Activated T-cell treated with anti-CD3 and anti-CD28 coated beads, Interleukin-2, amount 50 U/mL, for 24 hours (primary cell): Measurements from ENCODE around the gene EBI3.
A peak's percentile ranks its signal among the peaks of the same experiment; 100 is the strongest.
"Not testable (repeated sequence)": the region's sequence is repeated elsewhere in the genome, so short reads cannot be mapped to it uniquely, and the experiment has no call there.

Experiments
- DNase-seq: peaks from one replicate; pipeline ENCODE4 v3.0.0-alpha.2; 2020
- H3K27ac Mint-ChIP-seq: 2 replicates; pipeline ENCODE4 v1.8.0; 2020; ENCODE audit warnings: mild to moderate bottlenecking, mixed read lengths
- H3K27me3 Mint-ChIP-seq: 2 replicates; pipeline ENCODE4 v1.8.0; 2020; ENCODE audit warnings: mixed read lengths
- H3K36me3 Mint-ChIP-seq: 2 replicates; pipeline ENCODE4 v1.8.0; 2020; ENCODE audit warnings: low read depth, mixed read lengths
- H3K4me1 Mint-ChIP-seq: 2 replicates; pipeline ENCODE4 v1.8.0; 2020; ENCODE audit warnings: low read depth, mixed read lengths
- H3K4me3 Mint-ChIP-seq: 2 replicates; pipeline ENCODE4 v1.8.0; 2020; ENCODE audit warnings: mild to moderate bottlenecking, moderate library complexity, mixed read lengths
- H3K9me3 Mint-ChIP-seq: 2 replicates; pipeline ENCODE4 v1.8.0; 2020; ENCODE audit warnings: mixed read lengths

Gene EBI3

GRCh38 chr19:4229179-4229931 is at the start of gene EBI3:
Gene EBI3 (plus strand): TSS chr19:4229523. CDS start chr19:4229551, 28 bp downstream.
- H3K27me3 Mint-ChIP-seq = peaks cover 23% of the 10 kb centered on the region
- no peak within 1 kb of the TSS for H3K27ac Mint-ChIP-seq
- no peak within 1 kb of the TSS for H3K4me3 Mint-ChIP-seq
- peaks cover 1% of the 10 kb centered on the region for H3K4me1 Mint-ChIP-seq
- DNase-seq = peak; percentile 71
- no peaks in the 10 kb centered on the region for H3K9me3 Mint-ChIP-seq
- H3K36me3 Mint-ChIP-seq = no peaks in the 10 kb centered on the region

GRCh38 chr19:4181053-4181508 is 48.2 kb upstream of the EBI3 start:
- H3K36me3 Mint-ChIP-seq = peaks cover 45% of the 10 kb centered on the region
- no peaks in the 10 kb centered on the region for H3K27me3 Mint-ChIP-seq
- peak overlapping the region; percentile 72 for H3K27ac Mint-ChIP-seq
- no peaks in the 10 kb centered on the region for H3K9me3 Mint-ChIP-seq
- H3K4me1 Mint-ChIP-seq = peaks cover 35% of the 10 kb centered on the region
- no peak for DNase-seq
- peak overlapping the region; percentile 99 for H3K4me3 Mint-ChIP-seq

DNA sequence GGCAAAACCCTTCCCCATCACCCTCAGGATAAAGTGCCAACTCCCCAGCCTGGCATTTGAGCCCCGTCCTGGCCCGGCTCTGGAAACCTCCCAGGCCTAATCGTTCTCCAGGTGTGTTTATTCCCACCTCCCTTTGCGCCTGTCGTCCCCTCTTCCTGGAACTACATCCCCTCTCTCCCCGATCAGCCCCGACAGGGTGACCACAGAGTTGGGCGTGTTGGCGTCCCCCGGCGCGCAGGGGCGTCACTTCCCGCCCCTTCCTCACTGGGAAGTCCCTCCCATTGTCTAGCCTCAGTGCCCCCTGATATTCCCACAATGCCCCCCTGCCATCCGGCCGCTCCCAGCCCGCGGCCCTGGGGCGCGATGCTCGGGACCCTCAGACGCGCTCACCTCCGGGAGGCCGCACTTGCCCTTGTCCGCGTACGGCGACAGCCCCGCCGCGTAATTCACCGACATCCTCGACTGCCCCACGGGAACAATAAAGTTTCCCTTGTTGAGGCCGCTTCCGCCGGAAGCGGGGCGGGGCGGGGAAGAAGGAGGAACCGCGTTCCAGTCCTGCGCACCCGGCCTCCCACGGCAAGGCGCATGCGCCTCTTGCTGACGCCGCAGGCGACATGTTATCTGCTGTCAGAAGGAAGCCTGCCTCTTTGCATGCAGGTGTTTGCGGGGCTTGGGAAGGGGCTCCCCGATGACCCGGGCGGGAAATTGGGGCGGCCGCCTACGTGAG is 47.1 kb upstream of the EBI3 start, which contains the start of the genes ANKRD24 and SIRT6:
Gene ANKRD24 (plus strand): TSS at position 606 of the 727 bp plus-strand sequence. CDS start 3,737 bp downstream, outside the sequence.
Gene SIRT6 (minus strand): TSS at position 480 of the 727 bp plus-strand sequence. CDS start 24 bp downstream, at position 456.
- DNase-seq = peak; percentile 96
- H3K4me1 Mint-ChIP-seq = peaks cover 38% of the 10 kb centered on the region
- H3K27ac Mint-ChIP-seq = peak within 1 kb of the TSS; percentile 98
- peak within 1 kb of the TSS; percentile 99 for H3K4me3 Mint-ChIP-seq
- H3K9me3 Mint-ChIP-seq = no peaks in the 10 kb centered on the region
- H3K27me3 Mint-ChIP-seq = no peaks in the 10 kb centered on the region
- H3K36me3 Mint-ChIP-seq = peaks cover 35% of the 10 kb centered on the region

DNA sequence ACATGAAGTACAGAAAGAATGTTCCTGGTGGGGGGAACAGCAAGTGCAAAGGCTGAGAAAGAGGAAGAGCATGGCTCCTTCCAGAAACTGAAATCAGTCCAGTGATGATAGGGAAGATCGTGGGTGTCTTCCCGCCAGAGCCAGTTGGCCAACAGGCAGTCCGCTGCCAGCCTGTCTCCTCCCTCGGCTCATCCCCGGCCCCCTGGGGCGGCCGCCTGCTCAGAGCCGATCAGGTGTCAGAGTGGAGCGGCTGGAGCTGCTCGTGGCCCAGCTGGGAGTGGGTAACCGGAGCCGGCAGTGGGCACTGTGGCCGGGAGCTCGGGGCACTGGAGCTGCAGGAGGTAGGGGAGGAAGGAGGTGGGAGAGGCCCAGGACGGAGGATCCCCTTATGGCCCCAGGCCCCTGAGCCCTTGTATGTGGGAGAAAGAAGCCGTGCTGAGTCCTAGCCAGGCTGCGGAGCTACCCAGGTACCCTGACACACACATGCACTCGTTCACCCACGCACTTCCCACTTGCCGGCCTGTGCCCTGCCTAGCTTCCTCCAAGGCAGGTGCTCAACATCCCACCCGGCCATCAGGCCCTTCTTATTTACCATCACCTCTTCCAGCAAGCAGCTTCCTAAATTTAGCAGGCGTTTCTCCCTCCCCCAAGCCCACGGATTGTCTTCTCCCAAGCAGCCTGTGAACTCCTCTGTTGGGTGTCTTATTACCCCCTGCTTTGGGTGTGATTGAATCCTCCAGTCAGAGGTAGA is 45.2 kb upstream of the EBI3 start:
- H3K27me3 Mint-ChIP-seq = no peaks in the 10 kb centered on the region
- no peaks in the 10 kb centered on the region for H3K9me3 Mint-ChIP-seq
- peaks cover 24% of the 10 kb centered on the region for H3K36me3 Mint-ChIP-seq
- peaks cover 38% of the 10 kb centered on the region for H3K4me1 Mint-ChIP-seq
- DNase-seq = no peak
- peak overlapping the region; percentile 99 for H3K4me3 Mint-ChIP-seq
- H3K27ac Mint-ChIP-seq = no peak overlapping the region

GRCh38 chr19:4184718-4185352 is 44.5 kb upstream of the EBI3 start:
- no peak overlapping the region for H3K27ac Mint-ChIP-seq
- peaks cover 17% of the 10 kb centered on the region for H3K36me3 Mint-ChIP-seq
- H3K4me1 Mint-ChIP-seq = peaks cover 31% of the 10 kb centered on the region
- H3K27me3 Mint-ChIP-seq = no peaks in the 10 kb centered on the region
- DNase-seq = no peak
- no peak overlapping the region for H3K4me3 Mint-ChIP-seq
- H3K9me3 Mint-ChIP-seq = no peaks in the 10 kb centered on the region

- no peak for DNase-seq
- Mint-ChIP-seq H3K9me3 (no peaks in the 10 kb centered on the region), H3K4me3 (no peak overlapping the region), H3K4me1 (peaks cover 26% of the 10 kb centered on the region), H3K27me3 (no peaks in the 10 kb centered on the region), H3K27ac (no peak overlapping the region), H3K36me3 (peaks cover 12% of the 10 kb centered on the region)
These were observed 43.8 kb upstream of the EBI3 start for GRCh38 chr19:4185413-4186086.

DNA sequence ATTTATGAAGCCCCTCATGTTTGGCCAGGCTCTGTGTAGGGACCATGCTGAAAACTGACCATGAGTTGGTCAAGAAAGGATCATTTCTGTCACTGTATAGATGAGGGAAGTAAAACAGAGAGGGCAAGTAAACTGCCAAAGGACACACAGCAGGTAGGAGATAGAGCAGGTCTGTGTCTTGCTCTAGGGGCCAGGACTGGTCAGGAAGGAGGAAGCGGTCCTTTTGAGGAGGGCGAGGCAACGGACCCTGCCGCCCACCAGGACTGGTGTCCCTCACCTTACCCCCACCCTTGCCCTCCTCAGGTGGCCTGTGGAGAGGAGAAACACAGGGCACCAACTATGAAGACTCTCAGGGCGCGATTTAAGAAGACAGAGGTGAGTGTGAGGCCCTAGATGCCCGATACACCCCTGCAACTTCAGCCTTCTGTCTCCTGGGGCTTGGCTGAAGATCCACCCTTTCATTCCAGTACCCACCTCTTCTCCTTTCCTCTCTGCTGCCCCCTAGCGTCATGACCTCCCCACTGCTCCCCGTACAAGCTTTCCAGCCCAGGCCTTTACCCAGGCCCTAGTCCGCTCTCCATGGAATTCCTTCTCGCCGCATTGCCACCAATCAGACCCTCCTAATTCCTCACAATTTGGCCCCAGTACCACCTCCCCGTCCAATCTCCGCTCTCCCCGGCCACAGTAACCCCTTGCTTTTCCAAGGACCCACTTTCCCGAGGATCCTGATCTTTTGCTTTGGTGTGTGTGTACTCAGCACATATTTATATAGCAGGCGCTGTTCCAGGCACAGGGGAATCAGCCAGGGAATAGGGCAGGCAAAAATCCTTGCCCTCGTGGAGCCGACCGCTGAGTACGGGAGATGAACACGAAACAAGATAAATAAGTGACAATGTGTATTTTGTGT is 43.0 kb upstream of the EBI3 start:
- Mint-ChIP-seq H3K27ac (no peak overlapping the region), H3K4me1 (peaks cover 18% of the 10 kb centered on the region), H3K27me3 (no peaks in the 10 kb centered on the region), H3K36me3 (peaks cover 8% of the 10 kb centered on the region), H3K4me3 (no peak overlapping the region), H3K9me3 (no peaks in the 10 kb centered on the region)
- DNase-seq = peak; percentile 84

- Mint-ChIP-seq H3K27ac (no peak overlapping the region), H3K9me3 (no peaks in the 10 kb centered on the region), H3K4me3 (no peak overlapping the region), H3K4me1 (peaks cover 13% of the 10 kb centered on the region), H3K27me3 (no peaks in the 10 kb centered on the region), H3K36me3 (peaks cover 2% of the 10 kb centered on the region)
- no peak for DNase-seq
These were observed 41.8 kb upstream of the EBI3 start for GRCh38 chr19:4187313-4188122.

GRCh38 chr19:4189641-4190040 is 39.7 kb upstream of the EBI3 start:
- H3K27ac Mint-ChIP-seq = no peak overlapping the region
- no peak overlapping the region for H3K4me3 Mint-ChIP-seq
- DNase-seq = no peak
- H3K27me3 Mint-ChIP-seq = peaks cover 14% of the 10 kb centered on the region
- H3K36me3 Mint-ChIP-seq = no peaks in the 10 kb centered on the region
- no peaks in the 10 kb centered on the region for H3K9me3 Mint-ChIP-seq
- peaks cover 3% of the 10 kb centered on the region for H3K4me1 Mint-ChIP-seq

GRCh38 chr19:4192537-4192936 is 36.8 kb upstream of the EBI3 start:
- peaks cover 43% of the 10 kb centered on the region for H3K27me3 Mint-ChIP-seq
- not testable (repeated sequence) for H3K36me3 Mint-ChIP-seq, H3K4me1 Mint-ChIP-seq, H3K4me3 Mint-ChIP-seq, DNase-seq, H3K9me3 Mint-ChIP-seq, H3K27ac Mint-ChIP-seq

- H3K27me3 Mint-ChIP-seq = peaks cover 56% of the 10 kb centered on the region
- H3K4me1 Mint-ChIP-seq = peaks cover 11% of the 10 kb centered on the region
- H3K36me3 Mint-ChIP-seq = no peaks in the 10 kb centered on the region
- no peak overlapping the region for H3K27ac Mint-ChIP-seq
- DNase-seq = no peak
- H3K9me3 Mint-ChIP-seq = peaks cover 10% of the 10 kb centered on the region
- H3K4me3 Mint-ChIP-seq = no peak overlapping the region
These were observed 35.0 kb upstream of the EBI3 start for GRCh38 chr19:4194353-4194752.

DNA sequence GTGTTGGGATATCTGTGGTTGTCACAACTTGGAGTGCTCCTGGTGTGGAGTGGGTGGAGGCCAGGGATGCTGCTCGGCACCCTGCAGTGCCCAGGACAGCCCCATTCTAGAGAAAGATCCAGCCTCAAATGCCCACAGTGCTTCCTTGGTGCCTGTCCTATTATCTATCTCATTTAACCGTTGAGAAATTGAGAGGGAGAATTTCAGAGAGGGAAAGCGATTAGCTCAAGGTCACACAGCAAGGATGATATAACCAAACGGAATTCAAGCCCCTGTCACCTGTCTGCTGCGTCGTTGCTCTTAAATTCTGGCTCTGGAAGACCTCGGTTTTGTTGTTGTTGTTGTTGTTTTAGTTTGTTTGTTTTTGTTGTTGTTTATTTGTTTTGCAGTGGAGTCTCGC is 33.3 kb upstream of the EBI3 start:
- Mint-ChIP-seq H3K27me3 (peaks cover 64% of the 10 kb centered on the region), H3K27ac (no peak overlapping the region), H3K4me3 (no peak overlapping the region), H3K9me3 (peaks cover 10% of the 10 kb centered on the region), H3K4me1 (peaks cover 11% of the 10 kb centered on the region), H3K36me3 (no peaks in the 10 kb centered on the region)
- DNase-seq = no peak
